ENCODE results near the gene DUSP28.

DUSP28 gene

GRCh38 chr2:240573071-240573515 lies 12.9 kb downstream of the DUSP28 start:
- no peak for DNase-seq (ENCODE audit: low read depth)

GRCh38 chr2:240573516-240574385 lies 13.6 kb downstream of the DUSP28 start:
- no peak for DNase-seq (ENCODE audit: low read depth)

- DNase-seq (ENCODE audit: low read depth), result no peak
Observed at GRCh38 chr2:240574386-240575100, 14.4 kb downstream of the DUSP28 start.

DNA sequence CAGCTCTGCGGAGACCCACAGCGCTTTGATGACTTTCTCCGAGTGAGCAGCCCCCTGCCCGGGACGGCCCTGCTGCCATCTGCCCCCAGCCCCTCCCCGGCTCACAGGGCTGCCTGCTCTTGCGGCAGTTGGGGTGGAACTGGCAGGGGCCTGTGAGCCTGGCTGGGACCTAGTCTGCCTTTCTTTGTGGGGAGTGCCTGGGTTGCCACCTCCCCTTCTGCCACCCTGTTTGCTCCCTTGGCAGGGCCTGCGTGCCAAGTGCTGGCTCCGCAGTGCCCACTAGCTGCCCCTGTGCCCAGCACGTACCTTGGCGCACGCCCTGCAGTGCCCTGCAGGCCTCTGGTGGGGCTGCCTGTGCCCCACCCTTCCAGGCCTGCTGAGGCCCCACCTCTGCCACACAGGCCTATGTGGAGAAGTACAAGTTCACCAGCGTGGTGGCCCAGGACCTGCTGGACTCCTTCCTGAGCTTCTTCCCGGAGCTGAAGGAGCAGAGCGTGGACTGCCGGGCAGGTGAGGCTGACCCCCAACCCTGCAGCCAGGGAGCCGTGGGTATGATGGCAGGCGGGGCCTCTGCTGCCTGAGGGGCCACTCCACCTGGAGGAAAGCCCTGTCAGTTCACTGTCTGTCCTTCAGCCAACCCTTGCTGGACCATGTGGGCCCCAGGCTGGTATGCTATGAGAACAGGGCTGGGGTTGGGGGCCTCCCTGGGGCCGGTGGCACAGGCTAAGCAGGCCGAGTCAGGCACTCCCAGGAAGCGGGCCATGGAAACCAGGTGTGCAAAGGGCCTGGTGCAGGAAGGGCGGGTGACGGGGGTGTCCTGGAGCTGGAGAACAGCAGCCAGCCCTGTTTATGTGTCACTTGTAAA lies 15.2 kb downstream of the DUSP28 start:
- no peak for DNase-seq (ENCODE audit: low read depth)

- no peak for DNase-seq (ENCODE audit: low read depth)
Observed at GRCh38 chr2:240576036-240576435, 15.9 kb downstream of the DUSP28 start.

GRCh38 chr2:240576436-240577205 lies 16.5 kb downstream of the DUSP28 start:
- DNase-seq (ENCODE audit: low read depth), result no peak

GRCh38 chr2:240577281-240578109 lies 17.3 kb downstream of the DUSP28 start:
- no peak for DNase-seq (ENCODE audit: low read depth)

GRCh38 chr2:240578110-240578450 lies 17.9 kb downstream of the DUSP28 start:
- no peak for DNase-seq (ENCODE audit: low read depth)

GRCh38 chr2:240578488-240578887 lies 18.3 kb downstream of the DUSP28 start:
- no peak for DNase-seq (ENCODE audit: low read depth)

- no peak for DNase-seq (ENCODE audit: low read depth)
Observed at GRCh38 chr2:240579071-240579762, 19.1 kb downstream of the DUSP28 start.

GRCh38 chr2:240579771-240580614 lies 19.8 kb downstream of the DUSP28 start:
- DNase-seq (ENCODE audit: low read depth), result peak; percentile 91

DNA sequence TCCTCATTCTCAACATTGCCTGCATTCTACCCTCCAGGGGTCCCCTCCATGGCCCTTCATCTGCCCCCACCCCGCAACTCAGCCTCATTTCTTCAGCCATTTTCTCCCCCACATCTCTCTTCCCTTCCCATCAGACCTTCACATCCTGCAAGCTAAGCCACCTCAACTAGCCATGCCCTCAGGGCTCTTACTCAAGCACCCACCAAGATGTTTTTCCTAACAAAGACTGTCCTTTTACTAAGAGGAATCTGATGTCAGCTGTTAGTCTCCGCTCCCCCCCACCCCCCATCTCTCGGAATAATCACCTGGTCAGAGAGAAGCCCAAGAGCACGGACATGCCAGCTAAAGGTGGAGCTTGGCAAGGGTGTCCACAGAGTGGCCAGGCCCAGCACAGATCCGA lies 21.7 kb downstream of the DUSP28 start:
- DNase-seq (ENCODE audit: low read depth), result peak; percentile 36

GRCh38 chr2:240582781-240583180 lies 22.6 kb downstream of the DUSP28 start:
- peak; percentile 34 for DNase-seq (ENCODE audit: low read depth)

DNA sequence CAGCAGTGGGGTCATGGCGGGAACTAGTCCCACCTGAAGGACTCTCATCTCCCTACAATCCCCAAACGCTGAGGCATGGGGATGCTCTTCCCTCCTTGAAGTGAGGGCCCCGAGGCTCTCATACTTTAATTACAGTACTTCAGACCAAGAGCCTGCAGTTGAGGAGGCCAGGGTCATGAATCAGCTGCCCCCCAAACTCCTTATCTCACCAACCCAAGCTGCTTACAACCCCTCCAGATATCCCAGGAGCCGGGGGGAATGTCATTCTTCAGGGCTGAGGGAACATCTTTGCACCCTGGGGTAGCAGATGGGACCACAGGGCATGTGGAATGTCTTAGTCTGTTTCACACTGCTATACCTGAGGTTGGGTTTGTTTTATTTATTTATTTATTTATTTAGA lies 23.6 kb downstream of the DUSP28 start:
- no peak for DNase-seq (ENCODE audit: low read depth)

GRCh38 chr2:240584486-240585031 lies 24.4 kb downstream of the DUSP28 start:
- peak; percentile 57 for DNase-seq (ENCODE audit: low read depth)

- DNase-seq (ENCODE audit: low read depth), result no peak
Observed at GRCh38 chr2:240585101-240585500, 24.9 kb downstream of the DUSP28 start.

DNA sequence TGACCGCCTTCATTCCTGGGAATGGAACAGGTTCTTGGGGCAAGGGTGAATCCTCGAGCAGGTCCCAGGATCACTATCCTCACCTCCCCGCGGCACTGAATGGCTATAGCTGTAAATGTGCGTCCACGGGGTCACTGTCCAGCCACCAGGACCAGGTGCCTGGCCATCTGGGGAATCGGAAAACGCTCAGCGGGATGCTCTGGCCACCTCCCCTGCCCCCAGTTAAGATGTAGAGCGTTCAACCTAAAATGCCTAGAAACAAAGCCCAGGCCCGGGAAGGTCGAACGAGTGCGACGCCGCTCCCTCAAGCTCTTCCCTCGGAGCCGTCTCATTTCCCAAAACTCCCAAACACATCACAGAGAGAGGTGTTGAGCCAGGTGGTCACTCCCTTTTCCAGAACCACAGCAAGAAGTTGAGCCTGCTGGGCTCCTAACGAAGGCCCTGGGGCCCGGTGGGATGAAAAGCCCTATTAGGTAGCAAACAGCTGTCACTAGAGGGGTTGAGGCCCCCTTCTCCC lies 25.6 kb downstream of the DUSP28 start:
- DNase-seq (ENCODE audit: low read depth), result no peak

- DNase-seq (ENCODE audit: low read depth), result peak; percentile 96
Observed at GRCh38 chr2:240586198-240586918, 26.2 kb downstream of the DUSP28 start, which contains the start of gene CAPN10. Gene CAPN10, plus strand, starts transcription at chr2:240586734. Its CDS starts 178 bp downstream, at chr2:240586912.

All from EH (cell line).